HG03045 (cell line): ENCODE results near the gene ARHGEF12.

Experiments
- ATAC-seq: cut with Tn5 transposase; IDR thresholded peaks from one replicate; pipeline ENCODE4 v1.9.1; 2021; ENCODE audit warnings: mild to moderate bottlenecking, moderate library complexity; ENCODE audit not compliant: unreplicated experiment

The ARHGEF12 gene

GRCh38 chr11:120335908-120336640, at the start of gene ARHGEF12:
ARHGEF12 (plus strand) TSS chr11:120336413; CDS start chr11:120337244, 831 bp downstream.
- peak; percentile 75 for ATAC-seq

- ATAC-seq = no peak
Observed at GRCh38 chr11:120288021-120288420, 48.2 kb upstream of the ARHGEF12 start.

- no peak for ATAC-seq
Observed at GRCh38 chr11:120289426-120289825, 46.8 kb upstream of the ARHGEF12 start.

- ATAC-seq = no peak
Observed at GRCh38 chr11:120290956-120291355, 45.3 kb upstream of the ARHGEF12 start.

- no peak for ATAC-seq
Observed at GRCh38 chr11:120293038-120293800, 43.0 kb upstream of the ARHGEF12 start.

GRCh38 chr11:120294096-120294495, 42.1 kb upstream of the ARHGEF12 start:
- no peak for ATAC-seq

- no peak for ATAC-seq
Observed at GRCh38 chr11:120295099-120295498, 41.1 kb upstream of the ARHGEF12 start.

- no peak for ATAC-seq
Observed at GRCh38 chr11:120296554-120296953, 39.7 kb upstream of the ARHGEF12 start.

GRCh38 chr11:120298461-120298860, 37.8 kb upstream of the ARHGEF12 start:
- ATAC-seq = no peak

- ATAC-seq = no peak
Observed at GRCh38 chr11:120302001-120302805, 34.0 kb upstream of the ARHGEF12 start.

GRCh38 chr11:120303004-120303637, 33.1 kb upstream of the ARHGEF12 start:
- ATAC-seq = no peak

- no peak for ATAC-seq
Observed at GRCh38 chr11:120304526-120304925, 31.7 kb upstream of the ARHGEF12 start.

- no peak for ATAC-seq
Observed at GRCh38 chr11:120305286-120305685, 30.9 kb upstream of the ARHGEF12 start.

GRCh38 chr11:120306519-120307242, 29.5 kb upstream of the ARHGEF12 start:
- no peak for ATAC-seq

- ATAC-seq = no peak
Observed at GRCh38 chr11:120307476-120307875, 28.7 kb upstream of the ARHGEF12 start.

GRCh38 chr11:120308081-120308480, 28.1 kb upstream of the ARHGEF12 start:
- ATAC-seq = no peak

GRCh38 chr11:120310870-120311269, 25.3 kb upstream of the ARHGEF12 start:
- no peak for ATAC-seq

- no peak for ATAC-seq
Observed at GRCh38 chr11:120314861-120315260, 21.4 kb upstream of the ARHGEF12 start.

- ATAC-seq = no peak
Observed at GRCh38 chr11:120316880-120317688, 19.1 kb upstream of the ARHGEF12 start.
